GM19023 (cell line): ENCODE results near the gene TPCN1.
A peak's percentile ranks its signal among the peaks of the same experiment; 100 is the strongest.

Source experiments
- ATAC-seq: cut with Tn5 transposase; IDR thresholded peaks from one replicate; pipeline ENCODE4 v1.9.1; 2021; ENCODE audit warnings: mild to moderate bottlenecking, moderate library complexity; ENCODE audit not compliant: unreplicated experiment

The TPCN1 gene

GRCh38 chr12:113332688-113333417 is 111.6 kb downstream of the TPCN1 start:
- ATAC-seq, result no peak

- no peak for ATAC-seq
Measured at GRCh38 chr12:113333418-113333750, 112.1 kb downstream of the TPCN1 start.

GRCh38 chr12:113333877-113334785 is 112.9 kb downstream of the TPCN1 start:
- peak; percentile 21 for ATAC-seq

- ATAC-seq, result peak; percentile 90
Measured at GRCh38 chr12:113334786-113335539, 113.7 kb downstream of the TPCN1 start, which contains the start of gene SLC8B1. TSS of gene SLC8B1 (minus strand) at chr12:113335109. CDS start at chr12:113332878, 2,231 bp downstream.

GRCh38 chr12:113339540-113339939 is 118.3 kb downstream of the TPCN1 start:
- ATAC-seq, result no peak

GRCh38 chr12:113340061-113340460 is 118.8 kb downstream of the TPCN1 start:
- no peak for ATAC-seq

- no peak for ATAC-seq
Measured at GRCh38 chr12:113341535-113341934, 120.3 kb downstream of the TPCN1 start.

- no peak for ATAC-seq
Measured at GRCh38 chr12:113345318-113345717, 124.1 kb downstream of the TPCN1 start.

- ATAC-seq, result no peak
Measured at GRCh38 chr12:113346353-113346752, 125.1 kb downstream of the TPCN1 start.

- ATAC-seq, result no peak
Measured at GRCh38 chr12:113347107-113347506, 125.8 kb downstream of the TPCN1 start.

- ATAC-seq, result no peak
Measured at GRCh38 chr12:113347892-113348291, 126.6 kb downstream of the TPCN1 start.
